Measurements from ENCODE around the gene CTNNA2. TPM values are rescaled to one million over a fixed set of nuclear protein-coding genes. Genes with fewer than 3 reads are reported as not detected.
A peak's percentile ranks its signal among the peaks of the same experiment; 100 is the strongest.

CTNNA2 gene
- total and polyA plus RNA-seq, 8 donors: 0.28 to 5.7 (median 0.44) TPM; not detected in 4

GRCh38 chr2:80300954-80301353 is 788.1 kb downstream of the CTNNA2 start:
- Histone ChIP-seq H3K27me3 (peaks cover 13 to 63% (median 33%) of the 10 kb centered on the region in 3 donors), H3K27ac (no peak overlapping the region), H3K4me1 (peaks cover 0 to 26% (median 21%) of the 10 kb centered on the region in 4 donors), H3K36me3 (no peaks in the 10 kb centered on the region), H3K4me3 (no peak overlapping the region), H3K9me3 (no peaks in the 10 kb centered on the region)
- DNase-seq: no peak
- TF ChIP-seq POLR2AphosphoS5 (IDR thresholded peaks at IDR 0.05): no peak
- no peak for TF ChIP-seq POLR2A (IDR thresholded peaks at IDR 0.05)
- TF ChIP-seq CTCF (IDR thresholded peaks at IDR 0.05): no peak
- TF ChIP-seq EP300 (IDR thresholded peaks at IDR 0.05): no peak
- WGBS, 5 donors: 38 to 52% (median 50%) methylated on average over 1 of the region's 1 CpG
- intact Hi-C loops (cut with DNase I; ENCODE audit: low total_unique reads): no loop called here

- Histone ChIP-seq H3K9me3 (no peaks in the 10 kb centered on the region), H3K27me3 (peaks cover 13 to 64% (median 33%) of the 10 kb centered on the region in 3 donors), H3K4me1 (peaks cover 0 to 26% (median 21%) of the 10 kb centered on the region in 4 donors), H3K27ac (no peak overlapping the region), H3K4me3 (no peak overlapping the region), H3K36me3 (no peaks in the 10 kb centered on the region)
- WGBS, 5 donors: 39 to 62% (median 48%) methylated on average over 12 of the region's 12 CpGs
- TF ChIP-seq CTCF (IDR thresholded peaks at IDR 0.05) (no peak), POLR2A (IDR thresholded peaks at IDR 0.05) (no peak), POLR2AphosphoS5 (IDR thresholded peaks at IDR 0.05) (no peak), EP300 (IDR thresholded peaks at IDR 0.05) (no peak)
- no peak for DNase-seq
- intact Hi-C loops (cut with DNase I; ENCODE audit: low total_unique reads): no loop called here
Measured at GRCh38 chr2:80302001-80302313, 789.1 kb downstream of the CTNNA2 start.

- H3K4me1 ChIP-seq: peaks cover 0 to 26% (median 21%) of the 10 kb centered on the region in 4 donors
- H3K27me3 ChIP-seq: peaks cover 13 to 64% (median 33%) of the 10 kb centered on the region in 3 donors
- intact Hi-C loops (cut with DNase I; ENCODE audit: low total_unique reads): no loop called here
- H3K4me3 ChIP-seq: peak overlapping the region in 2 of 4 donors; percentile 11 to 38
- no peaks in the 10 kb centered on the region for H3K36me3 ChIP-seq
- DNase-seq: peak in 1 of 2 donors; percentile 34
- H3K9me3 ChIP-seq: no peaks in the 10 kb centered on the region
- WGBS, 5 donors: 4 to 19% (median 13%) methylated on average over 11 to 50 of the region's 50 CpGs
- no peak for TF ChIP-seq EP300 (IDR thresholded peaks at IDR 0.05)
- no peak for TF ChIP-seq CTCF (IDR thresholded peaks at IDR 0.05)
- TF ChIP-seq POLR2AphosphoS5 (IDR thresholded peaks at IDR 0.05): no peak
- no peak for TF ChIP-seq POLR2A (IDR thresholded peaks at IDR 0.05)
- H3K27ac ChIP-seq: no peak overlapping the region
Measured at GRCh38 chr2:80302314-80303005, 789.6 kb downstream of the CTNNA2 start.

- H3K27ac ChIP-seq: no peak overlapping the region
- intact Hi-C loops (cut with DNase I; ENCODE audit: low total_unique reads): no loop called here
- TF ChIP-seq POLR2A (IDR thresholded peaks at IDR 0.05): no peak
- TF ChIP-seq EP300 (IDR thresholded peaks at IDR 0.05): no peak
- TF ChIP-seq POLR2AphosphoS5 (IDR thresholded peaks at IDR 0.05): no peak
- TF ChIP-seq CTCF (IDR thresholded peaks at IDR 0.05): no peak
- H3K4me1 ChIP-seq: peaks cover 0 to 26% (median 21%) of the 10 kb centered on the region in 4 donors
- H3K9me3 ChIP-seq: no peaks in the 10 kb centered on the region
- peak overlapping the region; percentile 33 to 47 (median 39) for H3K4me3 ChIP-seq
- peaks cover 13 to 64% (median 33%) of the 10 kb centered on the region in 3 donors for H3K27me3 ChIP-seq
- peak in 1 of 2 donors; percentile 58 for DNase-seq
- 2 to 5% (median 4%) methylated on average over 32 to 64 of the region's 64 CpGs for WGBS, 5 donors
- no peaks in the 10 kb centered on the region for H3K36me3 ChIP-seq
Measured at GRCh38 chr2:80303006-80303908, 790.4 kb downstream of the CTNNA2 start.
